SU-DHL-6 (cell line): ENCODE data around the gene DMC1.
"Not testable (repeated sequence)": the region's sequence is repeated elsewhere in the genome, so short reads cannot be mapped to it uniquely, and the experiment has no call there.

Experiments used
- H2AFZ ChIP-seq: fragments of 200-600 bp; sonication (generic); 2 replicates; pipeline ENCODE4 v1.6.1; 2014; ENCODE audit warnings: low read depth, mild to moderate bottlenecking, moderate library complexity, mixed read lengths, antibody characterized with exemption, low read length; ENCODE audit not compliant: severe bottlenecking
- H3F3A ChIP-seq: fragments of 200-600 bp; shearing (Covaris generic); 2 replicates; pipeline ENCODE4 v1.6.0; 2016; ENCODE audit warnings: antibody characterized with exemption, mild to moderate bottlenecking; ENCODE audit not compliant: insufficient read depth
- H3K27ac ChIP-seq: fragments of 200-600 bp; sonication (generic); 2 replicates; pipeline ENCODE4 v1.5.1; 2016; ENCODE audit warnings: low read depth, mild to moderate bottlenecking, low read length, moderate library complexity, mixed read lengths
- H3K27me3 ChIP-seq: fragments of 200-600 bp; sonication (generic), shearing (Covaris generic); 2 replicates; pipeline ENCODE4 v1.6.0; 2014; ENCODE audit warnings: mild to moderate bottlenecking, low read length
- H3K36me3 ChIP-seq: fragments of 200-600 bp; sonication (generic); 2 replicates; pipeline ENCODE4 v1.6.1; 2014; ENCODE audit warnings: mild to moderate bottlenecking, low read length, mixed read lengths
- H3K4me2 ChIP-seq: fragments of 300-600, 200-600 bp; shearing (Covaris generic), sonication (generic); 2 replicates; pipeline ENCODE4 v1.6.0; 2014; ENCODE audit warnings: low read length, low read depth, mild to moderate bottlenecking; ENCODE audit not compliant: poor library complexity, severe bottlenecking
- H3K4me3 ChIP-seq: fragments of 200-600 bp; sonication (generic); 2 replicates; pipeline ENCODE4 v1.5.1; 2014; ENCODE audit warnings: antibody characterized with exemption, low read length, mild to moderate bottlenecking, mixed read lengths; ENCODE audit not compliant: insufficient read depth, poor library complexity, severe bottlenecking
- H3K79me2 ChIP-seq: fragments of 200-600 bp; sonication (generic); 2 replicates; pipeline ENCODE4 v1.6.1; 2014; ENCODE audit warnings: mild to moderate bottlenecking, low read length, moderate library complexity; ENCODE audit not compliant: insufficient read depth
- H3K9ac ChIP-seq: fragments of 200-600 bp; sonication (generic); 2 replicates; pipeline ENCODE4 v1.7.0; 2014; ENCODE audit warnings: mild to moderate bottlenecking, low read length
- H3K9me2 ChIP-seq: fragments of 200-600 bp; sonication (generic); replicated peaks from 2 replicates; pipeline ENCODE4 v1.6.1; 2014; ENCODE audit warnings: low read length; ENCODE audit not compliant: insufficient read depth
- H3K9me3 ChIP-seq: fragments of 200-600 bp; sonication (generic); 2 replicates; pipeline ENCODE4 v1.6.1; 2014; ENCODE audit warnings: low read length, mixed read lengths; ENCODE audit not compliant: insufficient read depth
- H4K20me1 ChIP-seq: fragments of 200-600 bp; sonication (generic); 2 replicates; pipeline ENCODE4 v1.6.1; 2014; ENCODE audit warnings: low read depth, mild to moderate bottlenecking, antibody characterized with exemption, low read length, moderate library complexity, mixed read lengths
- EZH2phosphoT487 ChIP-seq: fragments of 200-600 bp; sonication (generic), shearing (Covaris generic); conservative IDR thresholded peaks from 2 replicates; pipeline ENCODE4 v1.6.1; 2018; ENCODE audit warnings: mild to moderate bottlenecking, antibody characterized with exemption, low read length, moderate library complexity, mixed read lengths
- TF ChIP-seq, protein P1 (sequence below): fragments of 200-600 bp; sonication (generic); IDR thresholded peaks from one replicate; pipeline ENCODE4 v1.5.1; 2017; ENCODE audit warnings: antibody characterized with exemption, mild to moderate bottlenecking, low read length, moderate library complexity; ENCODE audit not compliant: insufficient read depth, poor library complexity, severe bottlenecking

The DMC1 gene

DNA sequence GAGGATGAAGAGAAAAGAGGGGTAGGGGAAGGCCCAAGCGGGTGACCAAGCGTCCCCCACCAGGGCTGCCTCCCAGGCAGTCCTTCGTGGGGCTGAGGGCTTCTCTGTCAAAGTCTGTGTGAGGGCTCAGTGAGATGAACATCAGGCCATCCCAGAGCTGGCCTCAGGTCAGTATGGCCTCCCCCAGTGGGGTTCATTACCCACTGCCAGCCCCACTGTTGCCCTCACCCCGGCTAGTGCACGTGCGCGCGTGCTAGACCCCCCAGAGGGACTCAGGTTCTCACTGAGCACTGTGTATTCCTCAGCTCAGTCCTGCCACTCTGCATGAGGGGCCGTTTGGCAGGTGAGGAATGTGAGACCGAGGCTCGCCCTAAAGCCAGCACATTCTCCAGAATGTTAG lies 98.7 kb downstream of the DMC1 start:
- H3K9ac ChIP-seq = no peak overlapping the region
- H3K9me2 ChIP-seq = no peaks in the 10 kb centered on the region
- no peaks in the 10 kb centered on the region for H4K20me1 ChIP-seq
- no peak overlapping the region for H2AFZ ChIP-seq
- H3F3A ChIP-seq = no peaks in the 10 kb centered on the region
- no peaks in the 10 kb centered on the region for H3K9me3 ChIP-seq
- no peaks in the 10 kb centered on the region for H3K27me3 ChIP-seq
- no peaks in the 10 kb centered on the region for H3K79me2 ChIP-seq
- no peak overlapping the region for H3K4me3 ChIP-seq
- no peaks in the 10 kb centered on the region for H3K36me3 ChIP-seq
- H3K4me2 ChIP-seq = no peak overlapping the region
- no peak overlapping the region for H3K27ac ChIP-seq
- TF ChIP-seq, protein P1, sequence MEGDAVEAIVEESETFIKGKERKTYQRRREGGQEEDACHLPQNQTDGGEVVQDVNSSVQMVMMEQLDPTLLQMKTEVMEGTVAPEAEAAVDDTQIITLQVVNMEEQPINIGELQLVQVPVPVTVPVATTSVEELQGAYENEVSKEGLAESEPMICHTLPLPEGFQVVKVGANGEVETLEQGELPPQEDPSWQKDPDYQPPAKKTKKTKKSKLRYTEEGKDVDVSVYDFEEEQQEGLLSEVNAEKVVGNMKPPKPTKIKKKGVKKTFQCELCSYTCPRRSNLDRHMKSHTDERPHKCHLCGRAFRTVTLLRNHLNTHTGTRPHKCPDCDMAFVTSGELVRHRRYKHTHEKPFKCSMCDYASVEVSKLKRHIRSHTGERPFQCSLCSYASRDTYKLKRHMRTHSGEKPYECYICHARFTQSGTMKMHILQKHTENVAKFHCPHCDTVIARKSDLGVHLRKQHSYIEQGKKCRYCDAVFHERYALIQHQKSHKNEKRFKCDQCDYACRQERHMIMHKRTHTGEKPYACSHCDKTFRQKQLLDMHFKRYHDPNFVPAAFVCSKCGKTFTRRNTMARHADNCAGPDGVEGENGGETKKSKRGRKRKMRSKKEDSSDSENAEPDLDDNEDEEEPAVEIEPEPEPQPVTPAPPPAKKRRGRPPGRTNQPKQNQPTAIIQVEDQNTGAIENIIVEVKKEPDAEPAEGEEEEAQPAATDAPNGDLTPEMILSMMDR = no peak
- no peak for TF ChIP-seq EZH2phosphoT487

GRCh38 chr22:38470179-38470578 lies 99.8 kb downstream of the DMC1 start:
- not testable (repeated sequence) for H3K4me2 ChIP-seq, H3K9me2 ChIP-seq, H3K9ac ChIP-seq, H3K27ac ChIP-seq, H3K9me3 ChIP-seq, H3K79me2 ChIP-seq, H3K27me3 ChIP-seq, H3K4me3 ChIP-seq, H2AFZ ChIP-seq, H3K36me3 ChIP-seq, H4K20me1 ChIP-seq, H3F3A ChIP-seq

GRCh38 chr22:38469306-38469781 lies 100.6 kb downstream of the DMC1 start:
- Histone ChIP-seq H3K36me3 (no peaks in the 10 kb centered on the region), H3K4me3 (no peak overlapping the region), H3K9ac (no peak overlapping the region), H3K27me3 (no peaks in the 10 kb centered on the region), H3F3A (no peaks in the 10 kb centered on the region), H3K27ac (no peak overlapping the region), H3K9me2 (no peaks in the 10 kb centered on the region), H2AFZ (no peak overlapping the region), H3K79me2 (no peaks in the 10 kb centered on the region), H4K20me1 (no peaks in the 10 kb centered on the region), H3K9me3 (no peaks in the 10 kb centered on the region), H3K4me2 (no peak overlapping the region)
- no peak for TF ChIP-seq EZH2phosphoT487
- TF ChIP-seq, protein P1 = no peak
